HL-60 (cell line): ENCODE measurements around the gene CCNB3.

Experiments
- TF ChIP-seq, protein P1 (sequence below): IDR thresholded peaks from one replicate; pipeline ENCODE4 v1.5.1; 2011; ENCODE audit warnings: low read length, control low read depth, inconsistent platforms; ENCODE audit not compliant: insufficient read depth
- TF ChIP-seq, protein P2 (sequence below): IDR thresholded peaks from 2 replicates; pipeline ENCODE4 v1.6.1; 2012; ENCODE audit warnings: low read depth; ENCODE audit not compliant: insufficient replicate concordance

GRCh38 chrX:50393902-50394301 is 189.3 kb downstream of the CCNB3 start:
- TF ChIP-seq, protein P1, sequence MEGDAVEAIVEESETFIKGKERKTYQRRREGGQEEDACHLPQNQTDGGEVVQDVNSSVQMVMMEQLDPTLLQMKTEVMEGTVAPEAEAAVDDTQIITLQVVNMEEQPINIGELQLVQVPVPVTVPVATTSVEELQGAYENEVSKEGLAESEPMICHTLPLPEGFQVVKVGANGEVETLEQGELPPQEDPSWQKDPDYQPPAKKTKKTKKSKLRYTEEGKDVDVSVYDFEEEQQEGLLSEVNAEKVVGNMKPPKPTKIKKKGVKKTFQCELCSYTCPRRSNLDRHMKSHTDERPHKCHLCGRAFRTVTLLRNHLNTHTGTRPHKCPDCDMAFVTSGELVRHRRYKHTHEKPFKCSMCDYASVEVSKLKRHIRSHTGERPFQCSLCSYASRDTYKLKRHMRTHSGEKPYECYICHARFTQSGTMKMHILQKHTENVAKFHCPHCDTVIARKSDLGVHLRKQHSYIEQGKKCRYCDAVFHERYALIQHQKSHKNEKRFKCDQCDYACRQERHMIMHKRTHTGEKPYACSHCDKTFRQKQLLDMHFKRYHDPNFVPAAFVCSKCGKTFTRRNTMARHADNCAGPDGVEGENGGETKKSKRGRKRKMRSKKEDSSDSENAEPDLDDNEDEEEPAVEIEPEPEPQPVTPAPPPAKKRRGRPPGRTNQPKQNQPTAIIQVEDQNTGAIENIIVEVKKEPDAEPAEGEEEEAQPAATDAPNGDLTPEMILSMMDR: no peak
- TF ChIP-seq, protein P2, sequence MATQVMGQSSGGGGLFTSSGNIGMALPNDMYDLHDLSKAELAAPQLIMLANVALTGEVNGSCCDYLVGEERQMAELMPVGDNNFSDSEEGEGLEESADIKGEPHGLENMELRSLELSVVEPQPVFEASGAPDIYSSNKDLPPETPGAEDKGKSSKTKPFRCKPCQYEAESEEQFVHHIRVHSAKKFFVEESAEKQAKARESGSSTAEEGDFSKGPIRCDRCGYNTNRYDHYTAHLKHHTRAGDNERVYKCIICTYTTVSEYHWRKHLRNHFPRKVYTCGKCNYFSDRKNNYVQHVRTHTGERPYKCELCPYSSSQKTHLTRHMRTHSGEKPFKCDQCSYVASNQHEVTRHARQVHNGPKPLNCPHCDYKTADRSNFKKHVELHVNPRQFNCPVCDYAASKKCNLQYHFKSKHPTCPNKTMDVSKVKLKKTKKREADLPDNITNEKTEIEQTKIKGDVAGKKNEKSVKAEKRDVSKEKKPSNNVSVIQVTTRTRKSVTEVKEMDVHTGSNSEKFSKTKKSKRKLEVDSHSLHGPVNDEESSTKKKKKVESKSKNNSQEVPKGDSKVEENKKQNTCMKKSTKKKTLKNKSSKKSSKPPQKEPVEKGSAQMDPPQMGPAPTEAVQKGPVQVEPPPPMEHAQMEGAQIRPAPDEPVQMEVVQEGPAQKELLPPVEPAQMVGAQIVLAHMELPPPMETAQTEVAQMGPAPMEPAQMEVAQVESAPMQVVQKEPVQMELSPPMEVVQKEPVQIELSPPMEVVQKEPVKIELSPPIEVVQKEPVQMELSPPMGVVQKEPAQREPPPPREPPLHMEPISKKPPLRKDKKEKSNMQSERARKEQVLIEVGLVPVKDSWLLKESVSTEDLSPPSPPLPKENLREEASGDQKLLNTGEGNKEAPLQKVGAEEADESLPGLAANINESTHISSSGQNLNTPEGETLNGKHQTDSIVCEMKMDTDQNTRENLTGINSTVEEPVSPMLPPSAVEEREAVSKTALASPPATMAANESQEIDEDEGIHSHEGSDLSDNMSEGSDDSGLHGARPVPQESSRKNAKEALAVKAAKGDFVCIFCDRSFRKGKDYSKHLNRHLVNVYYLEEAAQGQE: no peak
